ENCODE data around the gene RPL36. TPM values are rescaled to one million over a fixed set of nuclear protein-coding genes. Genes with fewer than 3 reads are reported as not detected.
"Not testable (repeated sequence)": the region's sequence is repeated elsewhere in the genome, so short reads cannot be mapped to it uniquely, and the experiment has no call there.

Gene RPL36
- total RNA-seq, 1 experiment from 2014 or later: 867 TPM

- DNase-seq (ENCODE audit: extremely low read depth, low read depth): no peak
Measured at GRCh38 chr19:5700455-5701092, 10.5 kb downstream of the RPL36 start.

DNA sequence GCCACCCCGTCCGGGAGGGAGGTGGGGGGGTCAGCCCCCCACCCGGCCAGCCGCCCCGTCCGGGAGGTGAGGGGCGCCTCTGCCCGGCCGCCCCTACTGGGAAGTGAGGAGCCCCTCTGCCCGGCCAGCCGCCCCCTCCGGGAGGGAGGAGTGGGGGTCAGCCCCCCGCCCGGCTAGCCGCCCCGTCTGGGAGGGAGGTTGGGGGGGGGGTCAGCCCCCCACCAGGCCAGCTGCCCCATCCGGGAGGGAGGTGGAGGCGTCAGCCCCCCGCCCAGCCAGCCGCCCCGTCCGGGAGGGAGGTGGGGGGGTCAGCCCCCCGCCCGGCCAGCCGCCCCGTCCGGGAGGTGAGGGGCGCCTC is 11.9 kb downstream of the RPL36 start:
- not testable (repeated sequence) for DNase-seq (ENCODE audit: extremely low read depth, low read depth)

DNA sequence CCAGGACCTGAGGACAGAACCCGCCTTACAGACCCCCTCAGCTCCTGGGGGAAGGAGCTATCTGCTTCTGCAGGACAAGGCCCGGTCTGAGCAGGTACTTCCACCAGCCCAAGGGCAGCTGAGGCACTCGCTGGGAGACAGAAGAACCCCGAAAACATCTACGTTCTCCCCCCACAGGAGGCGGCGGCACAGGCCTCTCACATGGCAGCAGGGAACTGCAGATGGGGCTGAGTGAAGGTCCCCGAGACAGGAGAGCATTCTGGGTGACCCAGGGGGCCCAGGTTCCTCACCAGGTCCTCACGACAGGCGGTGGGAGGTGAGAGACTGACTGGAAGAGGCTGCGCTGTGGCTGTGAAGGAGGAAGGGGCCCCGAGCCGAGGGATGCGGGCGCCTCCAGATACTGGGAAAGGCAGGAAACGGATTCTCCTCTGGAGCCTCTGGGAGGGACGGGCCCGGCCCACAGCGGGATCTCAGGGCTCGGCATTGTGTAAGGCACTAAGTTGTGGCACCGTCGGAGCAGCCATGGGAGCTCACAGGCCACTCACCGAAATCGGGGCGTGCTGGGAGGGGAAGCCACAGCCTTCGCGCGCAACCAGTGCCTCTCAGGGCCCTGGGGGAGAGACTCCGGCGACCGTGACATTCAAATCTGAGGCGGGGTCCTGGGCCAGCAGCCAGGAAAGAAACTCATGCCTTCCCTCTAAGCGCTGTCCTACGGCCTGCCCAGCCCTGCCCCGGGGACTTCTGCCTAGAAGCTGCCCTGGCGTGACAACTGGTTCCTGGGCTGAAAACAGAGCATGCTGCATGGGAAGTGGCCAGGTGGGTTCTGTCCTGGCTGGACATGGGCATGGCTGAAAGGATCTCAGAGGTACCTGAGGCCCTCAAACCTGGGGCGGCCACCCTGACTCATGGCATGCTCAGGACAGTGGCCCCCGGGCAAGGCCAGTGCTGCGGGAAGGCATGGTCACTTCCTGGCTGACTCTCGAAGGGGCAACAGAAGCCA is 14.0 kb downstream of the RPL36 start:
- no peak for DNase-seq (ENCODE audit: extremely low read depth, low read depth)

GRCh38 chr19:5705552-5705951 is 15.5 kb downstream of the RPL36 start:
- no peak for DNase-seq (ENCODE audit: extremely low read depth, low read depth)

- DNase-seq (ENCODE audit: extremely low read depth, low read depth): no peak
Measured at GRCh38 chr19:5706876-5707573, 16.9 kb downstream of the RPL36 start.

GRCh38 chr19:5707576-5708575 is 17.8 kb downstream of the RPL36 start:
- DNase-seq (ENCODE audit: extremely low read depth, low read depth): no peak

- DNase-seq (ENCODE audit: extremely low read depth, low read depth): no peak
Measured at GRCh38 chr19:5711025-5711424, 20.9 kb downstream of the RPL36 start.

- DNase-seq (ENCODE audit: extremely low read depth, low read depth): no peak
Measured at GRCh38 chr19:5711713-5712161, 21.6 kb downstream of the RPL36 start.

DNA sequence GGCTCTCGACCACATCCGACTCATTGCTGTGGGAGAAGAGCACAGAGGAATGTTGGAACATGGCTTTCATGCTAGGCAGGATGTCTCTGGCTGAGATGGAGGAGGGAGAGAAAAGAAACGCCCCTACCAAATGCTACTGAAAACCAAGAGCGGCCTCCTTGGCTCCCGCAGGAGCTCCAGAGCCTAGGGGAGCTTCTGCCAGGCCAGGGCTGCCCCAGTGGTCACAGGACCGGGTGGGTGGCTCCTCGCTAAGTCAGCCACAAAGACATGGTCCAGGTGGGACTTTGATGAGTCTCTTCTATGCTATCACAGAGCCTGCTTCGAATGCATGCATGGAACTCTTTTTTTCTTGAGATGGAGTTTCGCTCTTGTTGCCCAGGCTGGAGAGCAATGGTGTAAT is 23.1 kb downstream of the RPL36 start:
- no peak for DNase-seq (ENCODE audit: extremely low read depth, low read depth)

GRCh38 chr19:5714816-5715215 is 24.7 kb downstream of the RPL36 start:
- no peak for DNase-seq (ENCODE audit: extremely low read depth, low read depth)

DNA sequence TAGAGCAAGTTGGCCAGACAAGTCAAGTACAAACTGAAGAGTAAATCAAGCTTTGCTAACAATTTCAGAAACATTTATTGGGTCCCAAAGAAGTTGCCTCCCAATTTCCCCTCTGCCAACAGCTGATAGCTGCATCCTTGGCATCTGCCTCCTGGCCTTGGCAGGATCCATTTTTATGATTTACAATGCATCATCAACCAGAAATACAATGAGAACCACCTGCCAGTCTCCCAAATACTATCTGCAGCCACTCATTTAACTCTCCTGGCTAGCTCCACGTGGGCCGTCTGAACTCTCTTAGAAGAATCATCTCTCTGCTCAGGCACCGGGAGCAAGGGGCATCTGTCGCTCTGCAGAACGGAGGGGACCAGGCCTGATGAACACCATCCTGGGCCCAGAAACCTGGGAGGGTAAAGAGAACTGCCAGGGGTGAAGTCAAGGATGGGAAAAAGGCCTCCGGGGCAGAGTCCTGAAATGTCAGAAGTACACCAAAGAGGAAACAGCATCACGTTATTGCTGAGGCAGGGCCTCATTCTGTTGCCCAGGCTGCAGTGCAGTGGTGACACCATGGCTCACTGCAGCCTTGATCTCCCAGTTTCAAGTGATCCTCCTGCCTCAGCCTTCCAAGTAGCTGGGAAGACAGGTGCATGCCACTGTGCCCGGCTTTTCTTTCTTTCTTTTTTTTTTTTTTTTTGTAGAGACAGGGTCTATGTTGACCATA is 27.3 kb downstream of the RPL36 start:
- no peak for DNase-seq (ENCODE audit: extremely low read depth, low read depth)

DNA sequence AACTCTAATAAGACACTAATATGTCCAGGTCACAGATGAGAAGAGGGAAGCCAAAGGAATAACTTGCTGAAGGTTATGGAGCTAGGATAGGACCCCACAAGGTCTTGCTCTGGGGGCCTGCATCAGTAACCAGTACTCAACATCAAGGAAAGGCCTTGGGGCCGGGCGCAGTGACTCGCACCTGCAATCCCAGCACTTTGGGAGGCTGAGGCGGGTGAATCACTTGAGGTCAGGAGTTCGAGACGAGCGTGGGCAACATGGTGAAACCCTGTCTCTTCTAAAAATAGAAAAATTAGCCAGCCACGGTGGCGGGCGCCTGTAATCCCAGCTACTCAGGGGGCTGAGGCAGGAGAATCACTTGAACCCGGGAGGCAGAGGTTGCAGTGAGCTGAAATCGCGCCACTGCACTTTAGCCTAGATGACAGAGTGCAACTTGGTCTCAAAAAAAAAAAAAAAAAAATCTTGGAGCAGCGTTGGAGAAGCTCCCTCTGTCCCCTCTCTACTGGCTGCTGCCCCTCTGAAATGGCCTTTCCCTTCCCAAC is 28.0 kb downstream of the RPL36 start:
- no peak for DNase-seq (ENCODE audit: extremely low read depth, low read depth)

DNA sequence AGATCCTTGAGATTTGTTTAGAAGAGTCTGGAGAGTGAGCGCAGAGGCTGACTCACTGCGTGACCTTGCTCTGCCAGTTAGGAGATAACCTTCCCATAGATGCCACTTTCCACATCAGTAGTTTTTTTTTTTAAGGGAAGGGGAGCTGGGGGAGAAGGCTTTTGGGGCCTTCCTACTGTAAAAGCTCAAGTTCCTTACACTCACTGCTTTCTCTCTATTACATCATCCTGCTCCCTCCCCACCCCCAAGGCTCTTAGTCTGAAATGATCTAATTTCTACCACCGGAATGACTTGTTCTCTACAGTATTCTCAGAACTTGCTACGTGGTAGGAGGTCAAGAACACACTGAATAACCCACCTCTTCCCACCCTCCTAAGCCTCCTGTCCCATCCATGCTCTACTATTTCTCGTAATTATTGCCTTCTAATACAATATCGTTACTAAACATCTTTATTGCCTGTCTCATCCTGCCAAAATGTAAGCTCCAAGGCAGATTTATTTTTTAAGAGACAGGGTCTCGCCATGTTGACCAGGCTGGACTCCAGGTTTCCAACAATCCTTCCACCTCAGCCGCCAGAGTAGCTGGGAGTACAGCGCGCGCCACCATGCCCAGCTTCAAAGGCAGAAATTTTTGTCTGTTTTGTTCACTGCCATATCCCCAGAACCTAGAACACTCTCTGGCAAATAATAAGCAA is 28.6 kb downstream of the RPL36 start:
- peak; percentile 84 for DNase-seq (ENCODE audit: extremely low read depth, low read depth)

DNA sequence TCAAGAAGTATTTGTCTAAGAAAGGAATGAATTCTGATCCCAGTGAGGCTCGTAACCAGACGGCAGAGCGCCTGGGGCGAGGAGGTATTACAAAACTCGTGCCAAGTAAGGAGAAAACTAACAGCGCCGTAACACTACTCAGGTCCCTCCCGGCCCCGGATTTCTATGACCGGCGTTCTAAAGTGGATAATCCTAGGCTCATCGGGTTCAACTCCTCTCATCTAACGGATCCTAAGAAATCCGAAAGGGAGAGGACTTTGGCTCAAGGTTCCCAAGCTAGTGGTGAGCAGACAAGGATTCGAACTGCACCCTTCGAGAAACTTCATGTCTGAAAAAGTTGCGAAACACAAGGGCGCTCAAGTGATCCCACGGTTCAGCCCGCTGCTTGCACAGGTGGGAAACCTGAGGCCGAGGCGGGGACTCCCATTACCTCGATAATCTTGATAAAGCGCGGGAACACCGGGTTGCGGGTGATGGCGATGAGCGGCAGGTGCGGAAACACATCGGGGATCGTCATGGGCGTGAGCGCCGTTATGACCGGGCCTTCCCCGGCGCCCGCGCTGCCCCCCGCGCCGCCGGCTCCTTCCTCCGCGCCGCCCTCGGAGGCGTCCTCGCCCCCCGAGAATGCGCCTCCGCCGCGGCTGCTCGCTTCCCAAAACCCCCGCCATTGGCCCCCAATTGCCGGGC is 29.3 kb downstream of the RPL36 start:
- no peak for DNase-seq (ENCODE audit: extremely low read depth, low read depth)

GRCh38 chr19:5719961-5720790 is 30.1 kb downstream of the RPL36 start, which contains the start of the genes CATSPERD and LONP1:
Gene CATSPERD, plus strand, starts transcription at chr19:5720637. Its CDS starts 101 bp downstream, at chr19:5720738.
Gene LONP1, minus strand, starts transcription at chr19:5720146. Its CDS starts 14 bp downstream, at chr19:5720132.
- peak; percentile 97 for DNase-seq (ENCODE audit: extremely low read depth, low read depth)

DNA sequence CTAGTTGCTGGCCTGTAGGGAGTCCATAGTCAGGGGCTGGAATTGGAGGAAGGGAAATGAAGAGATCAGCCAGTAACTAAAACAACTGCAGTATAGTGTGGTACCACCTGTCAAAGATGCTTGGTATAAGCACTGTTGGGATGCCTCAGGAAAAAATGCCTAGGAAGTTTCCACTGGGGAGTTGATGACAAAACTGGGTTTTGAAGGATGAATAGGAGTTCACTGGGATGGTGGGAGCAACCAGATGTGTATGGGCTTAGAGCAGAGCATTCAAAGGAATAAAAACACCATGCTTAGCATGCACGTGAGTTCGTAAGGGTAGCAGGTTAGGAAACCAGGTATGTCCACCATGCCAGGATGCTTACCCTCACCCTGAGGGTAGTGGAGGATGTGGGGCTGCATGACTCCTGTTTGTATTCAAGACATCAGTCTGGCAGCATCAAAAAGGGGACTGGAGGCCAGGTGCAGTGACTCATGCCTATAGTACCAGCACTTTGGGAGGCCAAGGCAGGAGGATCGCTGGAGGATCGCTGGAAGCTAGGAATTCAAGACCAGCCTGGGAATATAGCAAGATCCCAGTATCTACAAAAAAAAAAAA is 37.5 kb downstream of the RPL36 start:
- no peak for DNase-seq (ENCODE audit: extremely low read depth, low read depth)
